ENCODE data around the gene CUX1. TPM values are rescaled to one million over a fixed set of nuclear protein-coding genes. Genes with fewer than 3 reads are reported as not detected.
"Not testable (repeated sequence)": the region's sequence is repeated elsewhere in the genome, so short reads cannot be mapped to it uniquely, and the experiment has no call there.

The CUX1 gene
- total RNA-seq, 1 experiment from 2014 or later, result 36.5 TPM

GRCh38 chr7:101983147-101983811, 165.9 kb downstream of the CUX1 start:
- no peak for DNase-seq (ENCODE audit: low spot score)

- no peak for DNase-seq (ENCODE audit: low spot score)
Measured at GRCh38 chr7:101984133-101984879, 166.9 kb downstream of the CUX1 start.

- DNase-seq (ENCODE audit: low spot score), result no peak
Measured at GRCh38 chr7:101985057-101985902, 167.9 kb downstream of the CUX1 start.

GRCh38 chr7:101985903-101986734, 168.7 kb downstream of the CUX1 start:
- DNase-seq (ENCODE audit: low spot score), result no peak

- DNase-seq (ENCODE audit: low spot score), result no peak
Measured at GRCh38 chr7:101987494-101987893, 170.1 kb downstream of the CUX1 start.

GRCh38 chr7:101988060-101988459, 170.6 kb downstream of the CUX1 start:
- not testable (repeated sequence) for DNase-seq (ENCODE audit: low spot score)

- DNase-seq (ENCODE audit: low spot score), result no peak
Measured at GRCh38 chr7:101988513-101988912, 171.1 kb downstream of the CUX1 start.

- no peak for DNase-seq (ENCODE audit: low spot score)
Measured at GRCh38 chr7:101989101-101989500, 171.7 kb downstream of the CUX1 start.

GRCh38 chr7:101990811-101991418, 173.5 kb downstream of the CUX1 start:
- no peak for DNase-seq (ENCODE audit: low spot score)

GRCh38 chr7:101991860-101992259, 174.4 kb downstream of the CUX1 start:
- DNase-seq (ENCODE audit: low spot score), result no peak

- DNase-seq (ENCODE audit: low spot score), result no peak
Measured at GRCh38 chr7:101993311-101993710, 175.9 kb downstream of the CUX1 start.

GRCh38 chr7:101995121-101995520, 177.7 kb downstream of the CUX1 start:
- DNase-seq (ENCODE audit: low spot score), result no peak

GRCh38 chr7:101996131-101996691, 178.8 kb downstream of the CUX1 start:
- no peak for DNase-seq (ENCODE audit: low spot score)

- no peak for DNase-seq (ENCODE audit: low spot score)
Measured at GRCh38 chr7:101996876-101997275, 179.4 kb downstream of the CUX1 start.

- no peak for DNase-seq (ENCODE audit: low spot score)
Measured at GRCh38 chr7:101998029-101998905, 180.8 kb downstream of the CUX1 start.

- DNase-seq (ENCODE audit: low spot score), result no peak
Measured at GRCh38 chr7:101998906-101999240, 181.4 kb downstream of the CUX1 start.

- DNase-seq (ENCODE audit: low spot score), result no peak
Measured at GRCh38 chr7:101999393-101999792, 182.0 kb downstream of the CUX1 start.

GRCh38 chr7:102000123-102000522, 182.7 kb downstream of the CUX1 start:
- no peak for DNase-seq (ENCODE audit: low spot score)

GRCh38 chr7:102004229-102004628, 186.8 kb downstream of the CUX1 start:
- no peak for DNase-seq (ENCODE audit: low spot score)

GRCh38 chr7:102004848-102005247, 187.4 kb downstream of the CUX1 start:
- DNase-seq (ENCODE audit: low spot score), result no peak

Data from A172 (cell line).